Measurements from ENCODE around the gene RIC1. TPM values are rescaled to one million over a fixed set of nuclear protein-coding genes. Genes with fewer than 3 reads are reported as not detected.

The RIC1 gene
- total and polyA plus RNA-seq, 2 of the 13 experiments (the other 11 are each of a cell fraction or from before 2014, with no cell fraction given), result 18.2 to 19.0 TPM

DNA sequence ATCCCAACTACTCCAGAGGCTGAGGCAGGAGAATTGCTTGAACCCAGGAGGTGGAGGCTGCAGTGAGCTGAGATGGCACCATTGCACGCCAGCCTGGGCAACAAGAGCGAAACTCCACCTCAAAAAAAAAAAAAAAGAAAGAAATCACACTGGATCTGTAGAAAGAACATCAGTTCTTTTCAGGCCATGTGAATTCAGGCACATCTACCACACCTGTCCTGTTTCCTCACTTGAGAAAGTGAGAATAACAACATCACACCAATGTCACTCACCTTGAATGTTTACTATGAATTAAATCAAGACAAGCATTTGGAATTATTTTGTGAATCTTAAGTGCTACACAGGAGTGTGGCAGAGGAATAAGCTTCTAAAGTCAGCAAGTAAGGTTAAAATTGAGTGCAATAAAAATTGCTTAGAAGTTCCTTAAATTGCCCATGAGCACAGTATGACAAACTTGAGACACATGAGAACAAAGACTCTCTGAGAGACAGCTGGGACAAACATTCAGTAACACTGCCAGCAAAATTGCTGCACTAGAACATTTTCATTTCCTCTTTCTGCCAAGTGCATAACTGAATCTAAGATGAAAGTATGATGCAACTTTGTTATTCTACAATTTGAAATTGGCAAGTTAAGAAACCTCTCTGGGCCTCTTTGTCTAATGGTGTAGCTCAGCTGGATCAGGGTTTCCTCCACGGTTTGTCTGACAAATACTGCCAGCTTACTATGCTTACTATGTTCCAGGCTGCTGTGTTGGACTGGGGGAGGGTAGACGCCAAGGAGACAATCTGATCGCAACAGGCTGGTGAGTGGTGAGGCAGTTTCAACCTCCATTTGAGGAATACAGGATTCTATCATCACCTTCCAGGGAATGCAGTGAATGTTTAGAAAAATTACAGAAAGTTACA, 1.9 kb upstream of the RIC1 start:
- DNase-seq (ENCODE audit: low spot score) (no peak), FAIRE-seq (no peak), ATAC-seq (no peak)
- Histone ChIP-seq H3K36me3 (replicated peaks in 1 of 2; ENCODE audit: control insufficient read depth in 1 of 2, insufficient read depth in 2 of 2, low read length in 2 of 2) (no peaks in the 10 kb centered on the region), H3K9me3 (ENCODE audit: low read length) (no peaks in the 10 kb centered on the region), H3K4me2 (ENCODE audit: low read depth, low read length) (peak overlapping the region; percentile 83), H3K27ac (ENCODE audit: extremely low read length, insufficient read depth, low read length) (peak overlapping the region; percentile 17), H2AFZ (ENCODE audit: low read length) (no peak overlapping the region), H3K79me2 (ENCODE audit: insufficient read depth, low read length) (peaks cover 24% of the 10 kb centered on the region), H3K4me1 (ENCODE audit: insufficient read depth, low read length) (peaks cover 28% of the 10 kb centered on the region), H3K4me3 (replicated peaks in 1 of 3; ENCODE audit: insufficient read depth in 1 of 3, low read depth in 2 of 3, low read length in 3 of 3) (no peak overlapping the region), H4K20me1 (ENCODE audit: insufficient read depth, low read length) (no peaks in the 10 kb centered on the region; the same call in 1 of the 2 replicates), H3K9ac (ENCODE audit: insufficient read depth, low read depth, low read length) (no peak overlapping the region), H3K27me3 (ENCODE audit: control insufficient read depth in 1 of 2, insufficient read depth in 2 of 2, low read length in 2 of 2) (no peaks in the 10 kb centered on the region; a peak in 1 of 5 replicates)
- WGBS (ENCODE audit: low lambda C conversion rate), result 83% methylated on average over 5 of the region's 5 CpGs
- no peak for TF ChIP-seq ZNF101 (CRISPR knock-in tag; IDR thresholded peaks at IDR 0.05; ENCODE audit: borderline replicate concordance, low read depth)
- no peak for TF ChIP-seq THAP7 (CRISPR knock-in tag; IDR thresholded peaks at IDR 0.05)
- no peak for TF ChIP-seq EHMT2 (IDR thresholded peaks at IDR 0.05; ENCODE audit: borderline replicate concordance, low read depth, low read length)
- peak; percentile 65; the same call in 1 of the 2 replicates for TF ChIP-seq CEBPB (IDR thresholded peaks at IDR 0.05; ENCODE audit: borderline replicate concordance, low read depth, low read length)
- no peak for TF ChIP-seq PRPF4 (IDR thresholded peaks at IDR 0.05; ENCODE audit: low read depth, low read length, poor library complexity, severe bottlenecking)
- TF ChIP-seq, protein P1, sequence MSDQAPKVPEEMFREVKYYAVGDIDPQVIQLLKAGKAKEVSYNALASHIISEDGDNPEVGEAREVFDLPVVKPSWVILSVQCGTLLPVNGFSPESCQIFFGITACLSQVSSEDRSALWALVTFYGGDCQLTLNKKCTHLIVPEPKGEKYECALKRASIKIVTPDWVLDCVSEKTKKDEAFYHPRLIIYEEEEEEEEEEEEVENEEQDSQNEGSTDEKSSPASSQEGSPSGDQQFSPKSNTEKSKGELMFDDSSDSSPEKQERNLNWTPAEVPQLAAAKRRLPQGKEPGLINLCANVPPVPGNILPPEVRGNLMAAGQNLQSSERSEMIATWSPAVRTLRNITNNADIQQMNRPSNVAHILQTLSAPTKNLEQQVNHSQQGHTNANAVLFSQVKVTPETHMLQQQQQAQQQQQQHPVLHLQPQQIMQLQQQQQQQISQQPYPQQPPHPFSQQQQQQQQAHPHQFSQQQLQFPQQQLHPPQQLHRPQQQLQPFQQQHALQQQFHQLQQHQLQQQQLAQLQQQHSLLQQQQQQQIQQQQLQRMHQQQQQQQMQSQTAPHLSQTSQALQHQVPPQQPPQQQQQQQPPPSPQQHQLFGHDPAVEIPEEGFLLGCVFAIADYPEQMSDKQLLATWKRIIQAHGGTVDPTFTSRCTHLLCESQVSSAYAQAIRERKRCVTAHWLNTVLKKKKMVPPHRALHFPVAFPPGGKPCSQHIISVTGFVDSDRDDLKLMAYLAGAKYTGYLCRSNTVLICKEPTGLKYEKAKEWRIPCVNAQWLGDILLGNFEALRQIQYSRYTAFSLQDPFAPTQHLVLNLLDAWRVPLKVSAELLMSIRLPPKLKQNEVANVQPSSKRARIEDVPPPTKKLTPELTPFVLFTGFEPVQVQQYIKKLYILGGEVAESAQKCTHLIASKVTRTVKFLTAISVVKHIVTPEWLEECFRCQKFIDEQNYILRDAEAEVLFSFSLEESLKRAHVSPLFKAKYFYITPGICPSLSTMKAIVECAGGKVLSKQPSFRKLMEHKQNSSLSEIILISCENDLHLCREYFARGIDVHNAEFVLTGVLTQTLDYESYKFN (CRISPR knock-in tag; conservative IDR thresholded peaks at IDR 0.05), result no peak
- TF ChIP-seq, protein P2, sequence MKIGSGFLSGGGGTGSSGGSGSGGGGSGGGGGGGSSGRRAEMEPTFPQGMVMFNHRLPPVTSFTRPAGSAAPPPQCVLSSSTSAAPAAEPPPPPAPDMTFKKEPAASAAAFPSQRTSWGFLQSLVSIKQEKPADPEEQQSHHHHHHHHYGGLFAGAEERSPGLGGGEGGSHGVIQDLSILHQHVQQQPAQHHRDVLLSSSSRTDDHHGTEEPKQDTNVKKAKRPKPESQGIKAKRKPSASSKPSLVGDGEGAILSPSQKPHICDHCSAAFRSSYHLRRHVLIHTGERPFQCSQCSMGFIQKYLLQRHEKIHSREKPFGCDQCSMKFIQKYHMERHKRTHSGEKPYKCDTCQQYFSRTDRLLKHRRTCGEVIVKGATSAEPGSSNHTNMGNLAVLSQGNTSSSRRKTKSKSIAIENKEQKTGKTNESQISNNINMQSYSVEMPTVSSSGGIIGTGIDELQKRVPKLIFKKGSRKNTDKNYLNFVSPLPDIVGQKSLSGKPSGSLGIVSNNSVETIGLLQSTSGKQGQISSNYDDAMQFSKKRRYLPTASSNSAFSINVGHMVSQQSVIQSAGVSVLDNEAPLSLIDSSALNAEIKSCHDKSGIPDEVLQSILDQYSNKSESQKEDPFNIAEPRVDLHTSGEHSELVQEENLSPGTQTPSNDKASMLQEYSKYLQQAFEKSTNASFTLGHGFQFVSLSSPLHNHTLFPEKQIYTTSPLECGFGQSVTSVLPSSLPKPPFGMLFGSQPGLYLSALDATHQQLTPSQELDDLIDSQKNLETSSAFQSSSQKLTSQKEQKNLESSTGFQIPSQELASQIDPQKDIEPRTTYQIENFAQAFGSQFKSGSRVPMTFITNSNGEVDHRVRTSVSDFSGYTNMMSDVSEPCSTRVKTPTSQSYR (CRISPR knock-in tag; IDR thresholded peaks at IDR 0.05; ENCODE audit: borderline replicate concordance), result peak; percentile 48; the same call in 1 of the 2 replicates
- TF ChIP-seq ZNF605 (CRISPR knock-in tag; IDR thresholded peaks at IDR 0.05), result no peak
- no peak for TF ChIP-seq ZNF720 (CRISPR knock-in tag; IDR thresholded peaks at IDR 0.05)
- ChIA-PET POLR2A (interaction anchor here (1.5 to 1.8 kb wide), 2 partner anchors 27 to 381 kb away, joined by 4 to 7 read pairs; a partner anchor contains a TSS), CTCF (ENCODE audit: low intra/inter-chr PET ratio, low total read pairs) (no interaction called here)
- in situ Hi-C loops (cut with HindIII; ENCODE audit: extremely low pct_ligation_motif_present, low pct_unique_long_range_greater_than_20kb) (no loop called here), intact Hi-C loops (cut with micrococcal nuclease; ENCODE audit: unreplicated experiment) (loop anchor here (5.0 kb wide), 1 partner anchor 1270 kb away; no protein-coding TSS in a partner anchor)
- no TSS peak for BruUV-seq (replicated peaks)
